ENCODE results near the gene BRI3.

Gene BRI3

DNA sequence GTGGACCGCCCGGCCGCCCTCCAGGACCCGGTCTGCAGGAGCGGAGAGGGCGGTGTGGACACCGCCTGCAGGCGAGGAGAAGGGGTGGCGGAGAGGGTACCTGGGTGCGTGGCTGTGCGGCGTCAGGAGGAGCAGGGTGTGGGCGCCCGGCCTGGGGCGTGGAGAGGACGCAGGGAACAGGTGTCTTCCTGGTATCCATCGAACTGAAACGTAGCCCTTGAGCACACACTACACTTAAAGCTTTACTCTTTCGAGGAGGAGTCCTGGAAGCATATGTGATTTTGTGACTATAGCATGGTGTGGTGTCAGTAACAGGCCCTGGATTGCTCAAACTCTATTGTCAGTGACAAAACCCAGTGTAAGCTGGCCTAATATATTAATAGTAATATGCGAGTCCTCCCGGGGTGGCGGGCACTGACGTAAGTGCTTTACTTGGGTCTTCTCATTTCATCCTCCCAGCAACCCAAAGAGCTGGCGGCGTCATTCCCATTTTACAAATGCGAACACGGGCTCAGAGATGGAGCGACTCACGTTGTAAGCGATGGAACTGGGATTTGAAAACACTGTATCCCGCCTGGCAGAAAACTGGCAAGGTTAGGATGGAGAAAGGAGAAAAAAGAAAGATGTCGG is 28.9 kb upstream of the BRI3 start:
- no peak for DNase-seq (ENCODE audit: low read depth in 2 of 2)

DNA sequence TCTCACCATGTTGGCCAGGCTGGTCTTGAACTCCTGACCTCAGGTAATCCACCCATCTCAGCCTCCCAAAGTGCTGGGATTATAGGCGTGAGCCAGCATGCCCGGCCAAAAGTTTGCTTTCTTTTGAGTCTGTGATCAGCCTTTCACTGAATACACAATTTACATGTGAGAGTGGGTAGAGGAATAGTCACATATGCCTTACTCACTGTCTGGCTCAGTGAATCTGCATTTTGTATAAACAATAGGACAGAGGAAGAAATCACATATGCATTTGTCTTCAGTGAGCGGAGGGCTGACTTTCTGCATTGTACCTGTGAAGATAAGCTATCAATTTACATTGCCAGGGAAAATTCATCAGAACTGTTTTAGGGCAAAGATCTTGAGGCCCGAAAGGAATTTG is 27.0 kb upstream of the BRI3 start:
- no peak for DNase-seq (ENCODE audit: low read depth in 2 of 2)

- DNase-seq (ENCODE audit: low read depth in 2 of 2), result no peak
Observed at GRCh38 chr7:98254951-98255610, 26.4 kb upstream of the BRI3 start.

GRCh38 chr7:98256431-98256830 is 25.1 kb upstream of the BRI3 start:
- DNase-seq (ENCODE audit: low read depth in 2 of 2), result no peak

DNA sequence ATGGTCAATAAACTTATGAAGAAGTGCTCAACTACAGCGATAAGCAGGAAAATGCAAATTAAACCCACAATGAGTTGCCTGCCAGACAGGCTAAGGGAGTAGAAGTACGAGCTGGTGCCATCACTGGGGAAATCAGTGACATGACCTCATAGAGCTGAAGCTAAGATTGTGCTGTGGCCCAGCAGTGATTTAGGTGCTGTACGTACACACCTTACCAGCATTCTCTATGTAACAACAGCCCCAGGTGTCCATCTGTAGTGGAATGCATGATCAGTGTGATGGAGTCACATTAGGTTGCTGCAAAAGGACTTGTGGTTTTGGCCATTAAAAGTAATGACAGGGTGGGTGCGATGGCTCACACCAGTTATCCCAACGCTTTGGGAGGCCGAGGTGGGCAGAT is 23.8 kb upstream of the BRI3 start:
- DNase-seq (ENCODE audit: low read depth in 2 of 2), result no peak

DNA sequence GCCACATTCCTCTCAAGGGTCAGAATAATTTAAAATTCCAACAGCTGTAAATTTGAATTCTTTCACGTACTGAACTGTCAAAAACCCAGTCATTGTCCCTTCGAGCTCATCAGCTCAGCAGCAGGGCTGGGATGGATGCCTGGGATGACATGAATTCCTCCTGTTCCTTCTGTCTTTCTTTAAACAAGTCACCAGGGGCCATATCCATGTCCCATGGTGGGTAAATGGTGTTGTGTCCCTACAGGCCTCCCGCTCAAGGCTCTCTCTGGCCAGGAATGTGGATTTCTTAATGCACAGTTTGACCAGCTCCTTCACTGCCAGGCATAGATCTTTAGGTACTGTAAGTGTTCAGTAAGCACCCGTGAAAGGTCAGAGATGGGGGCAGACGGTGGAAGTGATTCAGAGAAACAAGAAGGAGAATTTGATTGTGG is 15.6 kb upstream of the BRI3 start:
- DNase-seq (ENCODE audit: low read depth in 2 of 2), result no peak

DNA sequence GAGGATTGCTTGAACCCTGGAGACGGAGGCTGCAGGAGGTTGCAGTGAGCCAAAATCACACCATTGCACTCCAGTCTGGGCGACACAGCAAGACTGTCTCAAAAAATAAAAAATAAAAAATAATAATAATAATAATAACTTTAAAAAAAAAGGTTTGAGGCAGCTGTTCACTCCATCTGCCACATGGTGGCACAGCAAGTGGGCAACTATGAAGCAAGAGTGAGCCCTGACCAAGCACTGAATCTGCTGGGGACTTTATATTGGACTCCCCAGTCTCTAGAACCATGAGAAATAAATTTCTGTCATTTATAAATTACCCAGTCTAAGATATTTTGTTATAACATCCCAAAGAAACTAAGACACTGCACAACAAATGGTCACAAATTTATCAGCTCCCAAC is 14.6 kb upstream of the BRI3 start:
- no peak for DNase-seq (ENCODE audit: low read depth in 2 of 2)

- no peak for DNase-seq (ENCODE audit: low read depth in 2 of 2)
Observed at GRCh38 chr7:98267303-98267702, 14.2 kb upstream of the BRI3 start.

DNA sequence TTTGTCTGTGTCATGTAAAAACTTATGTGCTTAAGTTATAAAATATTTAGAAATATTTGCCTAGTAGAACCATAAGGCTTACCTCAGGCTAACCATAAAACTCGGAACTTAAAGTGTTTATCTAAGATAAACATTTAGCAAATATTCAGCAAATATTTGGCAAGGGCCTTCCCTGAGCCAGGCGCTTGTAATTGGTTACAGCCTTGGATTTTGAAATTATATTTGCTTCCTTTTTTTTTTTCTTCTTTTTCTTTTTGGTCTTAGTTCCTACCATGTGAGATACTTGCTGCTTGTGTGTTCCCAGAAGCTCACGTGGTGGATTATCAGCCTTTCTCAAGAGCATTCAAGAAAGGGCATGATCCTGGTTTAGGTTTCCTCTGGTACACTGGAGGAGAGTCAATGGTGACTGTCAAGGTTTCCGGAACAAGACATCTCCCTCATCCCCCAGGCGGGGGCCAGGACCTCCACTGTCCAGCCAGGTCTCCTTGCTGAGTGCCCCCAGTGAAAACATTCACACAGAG is 5.2 kb upstream of the BRI3 start:
- no peak for DNase-seq (ENCODE audit: low read depth in 2 of 2)

- DNase-seq (ENCODE audit: low read depth in 2 of 2), result no peak
Observed at GRCh38 chr7:98278408-98278807, 3.1 kb upstream of the BRI3 start.

GRCh38 chr7:98278936-98279335 is 2.5 kb upstream of the BRI3 start:
- DNase-seq (ENCODE audit: low read depth in 2 of 2), result no peak

GRCh38 chr7:98280296-98280695 is 1.2 kb upstream of the BRI3 start:
- no peak for DNase-seq (ENCODE audit: low read depth in 2 of 2)

GRCh38 chr7:98281757-98282606 is 496 bp downstream of the BRI3 start:
- peak in 1 of 2 donors; percentile 20 for DNase-seq (ENCODE audit: low read depth in 2 of 2)

- no peak for DNase-seq (ENCODE audit: low read depth in 2 of 2)
Observed at GRCh38 chr7:98282703-98283102, 1.2 kb downstream of the BRI3 start.

DNA sequence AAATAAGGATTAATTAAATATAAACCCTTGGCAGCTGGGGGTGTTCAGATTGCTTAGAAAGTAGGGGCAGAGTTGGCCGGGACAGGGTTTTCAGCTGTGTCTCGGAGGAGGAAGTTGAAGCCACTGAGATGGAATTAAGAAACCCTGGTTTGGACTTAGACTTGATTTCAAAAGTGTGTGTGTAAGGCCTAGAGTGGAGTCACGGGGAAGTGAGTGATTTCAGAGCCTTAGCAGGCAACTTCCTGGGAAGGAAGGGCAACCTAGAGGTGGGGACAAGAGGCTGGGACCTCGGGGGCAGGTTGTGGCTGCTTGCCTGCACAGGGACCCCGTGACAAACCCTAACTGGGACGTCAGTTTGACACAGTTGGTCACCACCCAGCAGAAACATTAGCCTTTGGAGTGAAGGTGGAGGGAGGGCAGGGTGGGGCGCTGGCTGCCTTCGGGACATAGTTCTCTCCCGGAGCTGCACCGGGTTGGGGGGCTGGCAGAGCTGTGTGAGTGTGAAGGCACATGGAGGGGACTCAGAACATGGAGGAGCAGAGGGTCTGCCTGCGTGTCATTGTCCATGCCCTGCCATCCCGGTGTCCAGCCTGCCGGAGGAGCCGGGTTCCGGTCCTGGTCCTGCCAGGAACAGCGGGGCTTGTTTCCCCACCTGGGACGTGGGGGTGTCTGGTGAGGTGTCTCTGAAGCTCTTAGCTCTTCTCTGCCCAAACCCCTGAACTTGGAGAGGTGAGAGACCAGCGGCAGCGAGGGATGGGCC is 1.8 kb downstream of the BRI3 start:
- DNase-seq (ENCODE audit: low read depth in 2 of 2), result no peak

GRCh38 chr7:98283887-98284222 is 2.4 kb downstream of the BRI3 start:
- DNase-seq (ENCODE audit: low read depth in 2 of 2), result no peak

- no peak for DNase-seq (ENCODE audit: low read depth in 2 of 2)
Observed at GRCh38 chr7:98284335-98285036, 3.0 kb downstream of the BRI3 start.

DNA sequence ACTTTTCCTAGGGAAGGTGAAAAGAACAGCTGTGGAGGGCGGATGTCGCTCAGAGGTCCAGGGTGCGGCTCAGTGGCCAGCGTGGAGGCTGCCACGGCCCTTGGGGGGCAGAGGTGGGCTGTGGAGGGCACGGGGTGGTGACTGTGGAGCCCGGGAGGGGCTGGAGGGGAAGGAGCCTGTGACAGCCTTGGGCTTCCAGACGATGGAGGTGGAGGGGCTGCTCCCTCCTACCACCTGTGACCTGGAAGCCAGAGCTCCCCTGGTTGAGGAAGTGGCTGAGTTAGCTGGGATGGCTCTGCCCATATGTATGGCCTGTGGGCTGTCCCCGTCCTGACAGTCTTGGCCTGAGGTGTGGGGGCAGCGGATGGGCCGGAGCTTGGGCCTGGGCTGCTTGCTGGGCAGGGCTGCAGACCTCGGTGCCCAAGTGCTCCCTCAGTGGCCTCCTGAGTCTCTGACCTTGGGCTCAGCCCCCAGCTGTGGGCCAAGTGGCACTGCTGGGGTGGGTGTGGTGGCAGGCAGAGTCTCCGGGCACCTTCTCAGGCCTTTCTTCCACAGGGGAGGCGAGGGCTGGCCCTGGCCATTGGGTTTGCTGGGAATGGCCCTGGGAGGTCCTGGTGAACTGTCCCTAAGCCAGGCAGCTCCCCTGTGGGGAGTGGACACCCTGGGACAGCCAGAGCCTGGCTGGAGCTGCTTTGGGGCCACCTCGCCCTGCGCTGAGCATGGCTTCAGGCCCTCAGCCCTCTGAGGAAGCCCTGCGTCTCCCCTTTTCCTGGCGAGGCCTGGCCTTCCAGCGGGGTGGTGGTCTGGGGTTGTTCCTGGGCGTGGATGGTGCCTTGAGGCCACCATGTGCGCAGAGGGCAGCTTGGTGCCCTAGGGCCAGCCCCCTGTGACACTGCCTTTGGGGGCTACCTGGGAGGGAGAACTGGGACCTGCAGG is 3.9 kb downstream of the BRI3 start:
- DNase-seq (ENCODE audit: low read depth in 2 of 2), result no peak

DNA sequence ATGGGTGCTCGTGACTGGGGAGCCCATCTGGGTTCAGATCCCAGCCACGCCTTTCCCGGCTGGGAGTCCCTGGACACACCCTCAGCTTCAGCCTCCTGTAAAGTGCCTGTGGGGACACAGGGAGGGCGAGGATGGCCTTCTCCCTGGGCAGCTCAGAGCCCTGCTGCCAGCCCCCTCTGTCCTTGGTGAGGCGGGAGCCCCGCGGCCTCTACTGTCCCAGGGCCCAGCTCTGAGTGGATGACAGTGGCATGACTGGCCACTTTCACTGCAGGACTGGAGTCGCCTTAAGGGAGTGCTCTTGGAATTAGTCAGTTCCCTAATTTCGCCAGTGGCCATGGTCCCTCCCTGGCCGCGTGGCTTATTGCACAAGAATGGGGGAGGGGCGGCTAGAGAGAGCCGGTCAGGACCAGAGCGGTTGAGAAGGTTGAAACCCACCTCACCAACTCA is 4.6 kb downstream of the BRI3 start:
- no peak for DNase-seq (ENCODE audit: low read depth in 2 of 2)

All from stimulated activated CD4-positive, alpha-beta T cell treated with anti-CD3 and anti-CD28 coated beads, Interleukin-4, amount 100 ng/mL, for 48 hours (primary cell).